ENCODE measurements around the gene CRADD. TPM values are rescaled to one million over a fixed set of nuclear protein-coding genes. Genes with fewer than 3 reads are reported as not detected.

CRADD gene
- total and polyA plus RNA-seq, 2 of the 4 experiments (the other 2 are of a cell fraction), result 11.1 to 14.0 TPM

GRCh38 chr12:93925585-93926205 is 248.5 kb downstream of the CRADD start:
- DNase-seq (no peak), ATAC-seq (ENCODE audit: low read depth) (no peak)
- no peak overlapping the region for H3K4me2 ChIP-seq (ENCODE audit: low read depth, low read length)
- H2BK20ac ChIP-seq (ENCODE audit: low read depth, low read length), result no peak overlapping the region
- H3K14ac ChIP-seq (replicated peaks; ENCODE audit: low read depth, low read length), result no peak overlapping the region
- no peak overlapping the region for H3K4me3 ChIP-seq (ENCODE audit: insufficient read depth, low read depth, low read length)
- 0 out of 2 replicates have a peak, but pooled peaks cover 3% of the 10 kb centered on the region for H3K9me1 ChIP-seq (ENCODE audit: insufficient read depth, low read length)
- dilution Hi-C loops (cut with HindIII; ENCODE audit: low sequenced_read_pairs, unreplicated experiment), result no loop called here
- H3K9ac ChIP-seq (ENCODE audit: low read depth, low read length), result no peak overlapping the region
- CTCF ChIA-PET, result interaction anchor here (0.6 kb wide), 1 partner anchor 423 kb away, joined by 9 read pairs; no protein-coding TSS in a partner anchor
- POLR2A ChIA-PET (ENCODE audit: unreplicated experiment), result no interaction called here
- H3K4me1 ChIP-seq (ENCODE audit: control insufficient read depth, insufficient read depth, low read length), result peaks cover 2% of the 10 kb centered on the region; the same call in 1 of the 2 replicates
- in situ Hi-C loops (cut with MboI; ENCODE audit: low sequenced_read_pairs), result no loop called here
- intact Hi-C loops (cut with micrococcal nuclease), result no loop called here
- H2BK15ac ChIP-seq (ENCODE audit: low read depth, low read length), result no peak overlapping the region
- no peaks in the 10 kb centered on the region for H4K20me1 ChIP-seq (ENCODE audit: insufficient read depth, low read length)
- no peak overlapping the region for H3K23ac ChIP-seq (ENCODE audit: low read depth, low read length)
- peaks cover 10% of the 10 kb centered on the region for H3K9me3 ChIP-seq (ENCODE audit: control insufficient read depth, insufficient read depth, low read length)
- no peak overlapping the region for H3K18ac ChIP-seq (ENCODE audit: low read depth, low read length)
- H2AFZ ChIP-seq (replicated peaks; ENCODE audit: low read length, poor library complexity), result no peak overlapping the region
- no peaks in the 10 kb centered on the region for H3K79me1 ChIP-seq (ENCODE audit: low read depth in 1 of 2, low read length in 2 of 2)
- no peak overlapping the region for H4K91ac ChIP-seq (ENCODE audit: insufficient read depth, low read depth, low read length)
- H3K56ac ChIP-seq (ENCODE audit: extremely low read depth, insufficient read depth, low read length), result no peak overlapping the region
- H3K27ac ChIP-seq (ENCODE audit: insufficient read depth, low read length), result no peak overlapping the region
- BruUV-seq (replicated peaks), result no TSS peak
- no peak overlapping the region for H4K5ac ChIP-seq (ENCODE audit: low read depth, low read length)
- no peak overlapping the region for H4K8ac ChIP-seq (ENCODE audit: low read depth in 2 of 2, low read length in 2 of 2)
- no peaks in the 10 kb centered on the region for H3K36me3 ChIP-seq (ENCODE audit: control insufficient read depth, insufficient read depth, low read length)
- no peak overlapping the region for H2BK5ac ChIP-seq (ENCODE audit: low read depth, low read length, poor library complexity, severe bottlenecking)
- no peak overlapping the region for H2AK5ac ChIP-seq (ENCODE audit: low read depth, low read length)
- no peak overlapping the region for H3K4ac ChIP-seq (ENCODE audit: low read depth, low read length)
- no peak overlapping the region for H2AK9ac ChIP-seq (replicated peaks; ENCODE audit: low read depth, low read length, poor library complexity)
- no CpG with 5 or more reads among the region's 3 CpGs for WGBS, 2 experiments (ENCODE audit: extremely low coverage in 2 of 2, insufficient read length in 1 of 2)
- no peak overlapping the region for H2BK120ac ChIP-seq (ENCODE audit: low read depth, low read length)
- no peaks in the 10 kb centered on the region for H3K27me3 ChIP-seq (ENCODE audit: control insufficient read depth, insufficient read depth, low read length)
- no peak for TF ChIP-seq POLR2A (IDR thresholded peaks at IDR 0.05; ENCODE audit: low read depth, low read length)
- TF ChIP-seq FOS (IDR thresholded peaks at IDR 0.05; ENCODE audit: low read depth, low read length), result no peak
- no peak for TF ChIP-seq MXI1 (IDR thresholded peaks at IDR 0.05; ENCODE audit: borderline replicate concordance, low read depth, low read length)
- TF ChIP-seq CTCF (conservative IDR thresholded peaks at IDR 0.05; ENCODE audit: low read depth, low read length), result no peak
- TF ChIP-seq BHLHE40 (IDR thresholded peaks at IDR 0.05; ENCODE audit: low read depth, low read length), result no peak

All from IMR-90 (cell line).